ENCODE measurements around the gene RBBP4. TPM values are rescaled to one million over a fixed set of nuclear protein-coding genes. Genes with fewer than 3 reads are reported as not detected.
"Not testable (repeated sequence)": the region's sequence is repeated elsewhere in the genome, so short reads cannot be mapped to it uniquely, and the experiment has no call there.

RBBP4 gene
- total RNA-seq, 1 experiment from 2014 or later = 208 TPM

- Histone ChIP-seq H3K4me3 (no peak overlapping the region), H3K27ac (no peak overlapping the region), H3K9me3 (replicated peaks) (no peaks in the 10 kb centered on the region), H3K27me3 (replicated peaks) (no peaks in the 10 kb centered on the region; the same call in 1 of the 2 replicates), H3K36me3 (peaks cover 98% of the 10 kb centered on the region), H3K4me1 (replicated peaks) (peaks cover 7% of the 10 kb centered on the region; the same call in 1 of the 2 replicates)
- DNase-seq (ENCODE audit: low read depth in 1 of 2, low spot score in 2 of 2) = no peak
Observed at GRCh38 chr1:32686387-32686786, 35.4 kb downstream of the RBBP4 start.

- Histone ChIP-seq H3K4me1 (replicated peaks) (peaks cover 36% of the 10 kb centered on the region), H3K27me3 (replicated peaks) (no peaks in the 10 kb centered on the region), H3K36me3 (peaks cover 98% of the 10 kb centered on the region), H3K27ac (no peak overlapping the region), H3K9me3 (replicated peaks) (no peaks in the 10 kb centered on the region), H3K4me3 (no peak overlapping the region)
- no peak for DNase-seq (ENCODE audit: low read depth in 1 of 2, low spot score in 2 of 2)
Observed at GRCh38 chr1:32693455-32694174, 42.6 kb downstream of the RBBP4 start.

GRCh38 chr1:32695098-32695904 is 44.3 kb downstream of the RBBP4 start:
- DNase-seq (ENCODE audit: low read depth in 1 of 2, low spot score in 2 of 2) = peak; percentile 37 to 77
- peaks cover 53% of the 10 kb centered on the region for H3K4me1 ChIP-seq (replicated peaks)
- H3K27me3 ChIP-seq (replicated peaks) = no peaks in the 10 kb centered on the region
- H3K27ac ChIP-seq = no peak overlapping the region
- H3K9me3 ChIP-seq (replicated peaks) = no peaks in the 10 kb centered on the region
- peaks cover 88% of the 10 kb centered on the region for H3K36me3 ChIP-seq
- H3K4me3 ChIP-seq = no peak overlapping the region

GRCh38 chr1:32696041-32696440 is 45.0 kb downstream of the RBBP4 start:
- Histone ChIP-seq H3K27me3 (replicated peaks) (no peaks in the 10 kb centered on the region), H3K4me1 (replicated peaks) (peaks cover 61% of the 10 kb centered on the region), H3K4me3 (no peak overlapping the region), H3K27ac (no peak overlapping the region), H3K36me3 (peaks cover 88% of the 10 kb centered on the region), H3K9me3 (replicated peaks) (no peaks in the 10 kb centered on the region)
- DNase-seq (ENCODE audit: low read depth in 1 of 2, low spot score in 2 of 2) = no peak

- not testable (repeated sequence) for H3K9me3 ChIP-seq (replicated peaks); H3K27ac ChIP-seq; H3K4me3 ChIP-seq; H3K27me3 ChIP-seq (replicated peaks); DNase-seq (ENCODE audit: low read depth in 1 of 2, low spot score in 2 of 2)
- H3K36me3 ChIP-seq = peaks cover 88% of the 10 kb centered on the region
- H3K4me1 ChIP-seq (replicated peaks) = peaks cover 70% of the 10 kb centered on the region
Observed at GRCh38 chr1:32696996-32697395, 46.0 kb downstream of the RBBP4 start.

GRCh38 chr1:32701421-32701911 is 50.5 kb downstream of the RBBP4 start:
- DNase-seq (ENCODE audit: low read depth in 1 of 2, low spot score in 2 of 2) = peak in 1 of 2 experiments; percentile 31
- Histone ChIP-seq H3K4me1 (replicated peaks) (peaks cover 71% of the 10 kb centered on the region), H3K4me3 (peak overlapping the region; percentile 75), H3K9me3 (replicated peaks) (no peaks in the 10 kb centered on the region), H3K27ac (peak overlapping the region; percentile 97), H3K36me3 (peaks cover 49% of the 10 kb centered on the region), H3K27me3 (replicated peaks) (no peaks in the 10 kb centered on the region)

- no peaks in the 10 kb centered on the region for H3K27me3 ChIP-seq (replicated peaks)
- peak; percentile 54 to 58 for DNase-seq (ENCODE audit: low read depth in 1 of 2, low spot score in 2 of 2)
- peaks cover 71% of the 10 kb centered on the region for H3K4me1 ChIP-seq (replicated peaks)
- peak overlapping the region; percentile 75 for H3K4me3 ChIP-seq
- no peaks in the 10 kb centered on the region for H3K9me3 ChIP-seq (replicated peaks)
- peak overlapping the region; percentile 97 for H3K27ac ChIP-seq
- H3K36me3 ChIP-seq = peaks cover 43% of the 10 kb centered on the region
Observed at GRCh38 chr1:32701951-32702598, 51.1 kb downstream of the RBBP4 start.

- DNase-seq (ENCODE audit: low read depth in 1 of 2, low spot score in 2 of 2) = peak; percentile 96 to 98
- Histone ChIP-seq H3K9me3 (replicated peaks) (no peaks in the 10 kb centered on the region), H3K27me3 (replicated peaks) (no peaks in the 10 kb centered on the region), H3K4me3 (peak within 1 kb of the TSS; percentile 75), H3K4me1 (replicated peaks) (peaks cover 69% of the 10 kb centered on the region), H3K27ac (peak within 1 kb of the TSS; percentile 97), H3K36me3 (peaks cover 35% of the 10 kb centered on the region)
Observed at GRCh38 chr1:32702599-32703478, 51.8 kb downstream of the RBBP4 start, which contains the start of gene SYNC. SYNC (minus strand) TSS chr1:32702770; CDS start chr1:32702660, 110 bp downstream.

GRCh38 chr1:32703479-32704291 is 52.7 kb downstream of the RBBP4 start:
- peak overlapping the region; percentile 97 for H3K27ac ChIP-seq
- H3K27me3 ChIP-seq (replicated peaks) = no peaks in the 10 kb centered on the region
- DNase-seq (ENCODE audit: low read depth in 1 of 2, low spot score in 2 of 2) = peak; percentile 99 to 100
- H3K9me3 ChIP-seq (replicated peaks) = no peaks in the 10 kb centered on the region
- peaks cover 61% of the 10 kb centered on the region for H3K4me1 ChIP-seq (replicated peaks)
- peaks cover 28% of the 10 kb centered on the region for H3K36me3 ChIP-seq
- peak overlapping the region; percentile 75 for H3K4me3 ChIP-seq

- Histone ChIP-seq H3K4me1 (replicated peaks) (peaks cover 52% of the 10 kb centered on the region), H3K36me3 (peaks cover 19% of the 10 kb centered on the region), H3K27me3 (replicated peaks) (no peaks in the 10 kb centered on the region), H3K4me3 (no peak overlapping the region), H3K9me3 (replicated peaks) (no peaks in the 10 kb centered on the region), H3K27ac (peak overlapping the region; percentile 33)
- DNase-seq (ENCODE audit: low read depth in 1 of 2, low spot score in 2 of 2) = no peak
Observed at GRCh38 chr1:32705516-32705915, 54.5 kb downstream of the RBBP4 start.

GRCh38 chr1:32706491-32706890 is 55.5 kb downstream of the RBBP4 start:
- H3K4me1 ChIP-seq (replicated peaks) = peaks cover 52% of the 10 kb centered on the region
- no peak overlapping the region for H3K27ac ChIP-seq
- no peak overlapping the region for H3K4me3 ChIP-seq
- no peak for DNase-seq (ENCODE audit: low read depth in 1 of 2, low spot score in 2 of 2)
- H3K27me3 ChIP-seq (replicated peaks) = no peaks in the 10 kb centered on the region
- H3K36me3 ChIP-seq = peaks cover 9% of the 10 kb centered on the region
- no peaks in the 10 kb centered on the region for H3K9me3 ChIP-seq (replicated peaks)

GRCh38 chr1:32709075-32709474 is 58.1 kb downstream of the RBBP4 start:
- DNase-seq (ENCODE audit: low read depth in 1 of 2, low spot score in 2 of 2) = no peak
- H3K36me3 ChIP-seq = no peaks in the 10 kb centered on the region
- no peaks in the 10 kb centered on the region for H3K27me3 ChIP-seq (replicated peaks)
- H3K27ac ChIP-seq = no peak overlapping the region
- H3K9me3 ChIP-seq (replicated peaks) = no peaks in the 10 kb centered on the region
- peaks cover 53% of the 10 kb centered on the region for H3K4me1 ChIP-seq (replicated peaks)
- H3K4me3 ChIP-seq = no peak overlapping the region
